Heart left ventricle (tissue), 16 donors: ENCODE data around the gene MIDN. TPM values are rescaled to one million over a fixed set of nuclear protein-coding genes. Genes with fewer than 3 reads are reported as not detected.

Experiments
- ATAC-seq, 4 donors: fragments of 200-7000 bp; cut with Tn5 transposase; one replicate each; pipeline ENCODE4 v1.9.1; 2020 to 2022; ENCODE audit warnings: moderate library complexity in 4 of 4, mild to moderate bottlenecking in 3 of 4, moderate number of reproducible peaks in 1 of 4
- DNase-seq, 5 donors: peaks; one replicate each; pipeline ENCODE4 v3.0.0-alpha.2; 2020
- H3K27ac ChIP-seq, 12 donors: fragments of 200-600 bp; sonication (generic) in 4 of 12; one replicate each; pipeline versions ENCODE4 v1.5.0 to v1.8.0; 2016 to 2022; ENCODE audit warnings: mild to moderate bottlenecking in 2 of 12
- H3K27me3 ChIP-seq, 9 donors: fragments of 200-600 bp; sonication (generic) in 2 of 9; one replicate each; pipeline versions ENCODE4 v1.5.1 to v1.8.0; 2016 to 2022; ENCODE audit warnings: mild to moderate bottlenecking in 3 of 9
- H3K36me3 ChIP-seq, 9 donors: fragments of 200-600 bp; sonication (generic) in 2 of 9; one replicate each; pipeline versions ENCODE4 v1.5.0 to v1.8.0; 2018 to 2022; ENCODE audit warnings: mild to moderate bottlenecking in 2 of 9
- H3K4me1 ChIP-seq, 12 donors: fragments of 200-600 bp; sonication (generic) in 4 of 12; one replicate each; pipeline versions ENCODE4 v1.5.0 to v1.8.0; 2016 to 2022; ENCODE audit warnings: mild to moderate bottlenecking in 3 of 12
- H3K4me3 ChIP-seq, 12 donors: fragments of 200-600 bp; sonication (generic) in 4 of 12; one replicate each; pipeline versions ENCODE4 v1.5.0 to v1.8.0; 2017 to 2022; ENCODE audit warnings: mild to moderate bottlenecking in 9 of 12, moderate library complexity in 4 of 12
- H3K9me3 ChIP-seq, 12 donors: fragments of 200-600 bp; sonication (generic) in 4 of 12; one replicate each; pipeline versions ENCODE4 v1.5.0 to v1.8.0; 2016 to 2022; ENCODE audit warnings: mild to moderate bottlenecking in 1 of 12
- CTCF ChIP-seq, 12 donors: fragments of 200-600 bp; sonication (generic) in 4 of 12; IDR thresholded peaks; one replicate each; pipeline versions ENCODE4 v1.5.0 to v1.8.0; 2018 to 2022; ENCODE audit warnings: antibody characterized with exemption in 12 of 12, mild to moderate bottlenecking in 5 of 12
- POLR2A ChIP-seq, 2 donors: fragments of 450-650 bp; IDR thresholded peaks; one replicate each; pipeline ENCODE4 v1.6.1; 2017; ENCODE audit warnings: antibody characterized with exemption in 2 of 2, mild to moderate bottlenecking in 2 of 2, moderate library complexity in 2 of 2
- WGBS, 4 donors: extraction: QIAGEN DNeasy Blood & Tissue Kit in 2 of 4; methylation state at CpG; one replicate each; pipeline versions ENCODE4 v1.1.5 to v1.1.7; 2013 to 2018; 5-methylcytosine and 5-hydroxymethylcytosine counted together
- intact Hi-C, 10 donors: fragments of 100-400 bp; cut with DNase I; formaldehyde crosslinking; loops; one replicate each; pipeline versions ENCODE4 v1.11.1 to v1.14.2; 2022
- polyA plus RNA-seq, 2 donors: library from polyadenylated mRNA; stranded (reverse); fragments of 200-250 nt; gene quantifications; one replicate each; pipeline ENCODE4 v1.2.3, GENCODE V29; 2013
- total RNA-seq, 9 donors: library from RNA; depleted of rRNA in 2 of 9; stranded (reverse); fragments of >200 nt in 2 of 9; fragmentation: NEBNext Ultra II Directional in 3 of 9; extraction: Animal tissue kit (Norgen Biotek cat#: 25700) in 3 of 9; gene quantifications; one replicate each; pipeline versions ENCODE4 v1.1.0 to v1.2.4, GENCODE V29; 2016 to 2023
- donor health status: ischemic (EF 13 %, LVEDD 7.1; RV severe dilation, severe dysfunction).
- donor health status: healthy with polysubstance abuse.
- donor health status: DM: no; HTN: yes; CAD: no.
- donor health status: DM: no; HTN: no; CAD: no.
- donor health status: ischemic (EF 25% LVEDD 6.9; RV normal size, moderate dysfunction).
- donor health status: ischemic (EF 25% LVEDD 5.7; RV mildly dilated, moderate dysfunction).
- donor health status: healthy.
- donor health status: DM: yes; HTN: yes; CAD: no.
- donor health status: ischemic (EF 35%, LVEDD 5.7; RV mildly dilated, moderate dysfunction).
- donor health status: nonischemic (EF 11% LVEDD 7.7; RV severe dilation, severe dysfunction).
- donor health status: DM: yes; HTN: yes; CAD: no.
- donor health status: PGD.
- donor health status: ischemic (EF 29% LVEDD 5.4; RV normal size, mild dysfunction).
- donor health status: nonischemic (EF 23%, LVEDD 6.1; RV moderate dilation, normal function).

The MIDN gene
- total and polyA plus RNA-seq, 11 donors, result 25.8 to 115 (median 50.7) TPM

- DNase-seq, result peak in 1 of 5 donors; percentile 31
- intact Hi-C loops, result no loop called here
Measured at GRCh38 chr19:1223018-1223855, 25.1 kb upstream of the MIDN start.

GRCh38 chr19:1224047-1224825 lies 24.1 kb upstream of the MIDN start:
- Histone ChIP-seq H3K9me3 (no peaks in the 10 kb centered on the region), H3K27me3 (no peaks in the 10 kb centered on the region), H3K4me1 (peaks cover 0 to 39% (median 23%) of the 10 kb centered on the region in 12 donors), H3K36me3 (peaks cover 0 to 84% (median 72%) of the 10 kb centered on the region in 9 donors), H3K27ac (no peak overlapping the region), H3K4me3 (no peak overlapping the region)
- no peak for DNase-seq
- ATAC-seq, result no peak
- intact Hi-C loops, result no loop called here
- WGBS, 4 donors, result 92 to 95% (median 93%) methylated on average over 9 to 16 of the region's 16 CpGs
- TF ChIP-seq POLR2A (IDR thresholded peaks at IDR 0.05), result no peak

More at GRCh38 chr19:1223018-1223855, 25.1 kb upstream of the MIDN start:
- Histone ChIP-seq H3K4me1 (peaks cover 3 to 49% (median 32%) of the 10 kb centered on the region in 12 donors), H3K4me3 (no peak overlapping the region), H3K27ac (no peak overlapping the region), H3K27me3 (no peaks in the 10 kb centered on the region), H3K9me3 (no peaks in the 10 kb centered on the region), H3K36me3 (peaks cover 0 to 83% (median 71%) of the 10 kb centered on the region in 9 donors)
- ATAC-seq, result no peak
- WGBS, 4 donors, result 77 to 84% (median 79%) methylated on average over 31 to 48 of the region's 48 CpGs
- TF ChIP-seq CTCF (IDR thresholded peaks at IDR 0.05) (peak in 11 of 12 donors; percentile 19 to 49 (median 28)), POLR2A (IDR thresholded peaks at IDR 0.05) (no peak)

GRCh38 chr19:1224847-1225246 lies 23.5 kb upstream of the MIDN start:
- Histone ChIP-seq H3K4me1 (peaks cover 0 to 37% (median 21%) of the 10 kb centered on the region in 12 donors), H3K27ac (no peak overlapping the region), H3K4me3 (no peak overlapping the region), H3K27me3 (no peaks in the 10 kb centered on the region), H3K9me3 (no peaks in the 10 kb centered on the region), H3K36me3 (peaks cover 0 to 84% (median 72%) of the 10 kb centered on the region in 9 donors)
- no peak for TF ChIP-seq CTCF (IDR thresholded peaks at IDR 0.05)
- TF ChIP-seq POLR2A (IDR thresholded peaks at IDR 0.05), result no peak
- intact Hi-C loops, result no loop called here
- ATAC-seq, result no peak
- no peak for DNase-seq
- WGBS, 4 donors, result 85 to 95% (median 88%) methylated on average over 16 of the region's 16 CpGs

GRCh38 chr19:1225440-1226226 lies 22.8 kb upstream of the MIDN start:
- no peak for ATAC-seq
- peaks cover 0 to 77% (median 67%) of the 10 kb centered on the region in 9 donors for H3K36me3 ChIP-seq
- H3K9me3 ChIP-seq, result no peaks in the 10 kb centered on the region
- H3K4me1 ChIP-seq, result peaks cover 0 to 29% (median 17%) of the 10 kb centered on the region in 12 donors
- no peak for DNase-seq
- H3K4me3 ChIP-seq, result no peak overlapping the region
- no peaks in the 10 kb centered on the region for H3K27me3 ChIP-seq
- no peak overlapping the region for H3K27ac ChIP-seq
- 88 to 90% (median 89%) methylated on average over 17 to 29 of the region's 29 CpGs for WGBS, 4 donors
- intact Hi-C loops, result no loop called here
- TF ChIP-seq CTCF (IDR thresholded peaks at IDR 0.05) (no peak), POLR2A (IDR thresholded peaks at IDR 0.05) (no peak)
